Erythroblast (primary cell): ENCODE data around the gene CTNNA3.

Experiments
- GATA1 ChIP-seq: IDR thresholded peaks from 2 replicates; pipeline ENCODE4 v1.6.1; 2011; ENCODE audit warnings: low read depth, mild to moderate bottlenecking, control low read depth, low read length, moderate library complexity
- POLR2A ChIP-seq: IDR thresholded peaks from 2 replicates; pipeline ENCODE4 v1.6.1; 2011; ENCODE audit warnings: mild to moderate bottlenecking, low read length

DNA sequence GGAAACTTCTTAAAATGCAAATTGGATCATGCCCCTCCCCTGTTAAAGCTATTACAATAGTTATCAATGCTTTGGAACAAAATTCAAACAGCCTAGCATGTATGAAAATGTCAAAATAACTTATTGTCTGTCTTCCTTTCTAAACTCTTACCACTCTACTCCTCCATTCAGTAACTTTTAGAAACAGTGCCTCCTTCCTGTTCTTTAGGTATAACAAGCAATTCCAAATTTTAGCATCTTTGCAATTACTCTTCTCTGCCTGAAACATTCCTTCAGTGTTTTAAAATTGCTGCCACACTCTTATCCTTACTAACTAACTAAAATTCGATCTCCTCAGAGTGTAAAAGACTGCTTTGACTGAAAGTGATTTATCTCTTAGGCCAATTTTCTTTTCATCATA lies 1430.6 kb downstream of the CTNNA3 start:
- TF ChIP-seq POLR2A (no peak), GATA1 (no peak)
